HG03045 (cell line): Measurements from ENCODE around the gene THRAP3.

Experiments
- ATAC-seq: cut with Tn5 transposase; IDR thresholded peaks from one replicate; pipeline ENCODE4 v1.9.1; 2021; ENCODE audit warnings: mild to moderate bottlenecking, moderate library complexity; ENCODE audit not compliant: unreplicated experiment

THRAP3 gene

GRCh38 chr1:36351227-36351977 is 127.2 kb downstream of the THRAP3 start:
- ATAC-seq = no peak

- no peak for ATAC-seq
Observed at GRCh38 chr1:36352125-36352909, 128.1 kb downstream of the THRAP3 start.

GRCh38 chr1:36352910-36353878 is 129.0 kb downstream of the THRAP3 start:
- ATAC-seq = no peak

GRCh38 chr1:36354486-36354885 is 130.2 kb downstream of the THRAP3 start:
- no peak for ATAC-seq
